ENCODE data around the gene GRPEL1. TPM values are rescaled to one million over a fixed set of nuclear protein-coding genes. Genes with fewer than 3 reads are reported as not detected.

Gene GRPEL1
- total and polyA plus RNA-seq, 2 of the 4 experiments (the other 2 are of a cell fraction) = 33.0 to 33.9 TPM

GRCh38 chr4:7049739-7050138 is 18.1 kb downstream of the GRPEL1 start:
- in situ Hi-C loops (cut with MboI; ENCODE audit: low sequenced_read_pairs) = no loop called here

More at GRCh38 chr4:7049739-7050138, 18.1 kb downstream of the GRPEL1 start:
- no peak overlapping the region for H2BK5ac ChIP-seq (ENCODE audit: low read depth, low read length, poor library complexity, severe bottlenecking)
- WGBS, 2 experiments (ENCODE audit: extremely low coverage in 2 of 2, insufficient read length in 1 of 2) = 93% methylated on average over 5 of the region's 11 CpGs; no CpG with 5 or more reads in 1 of the 2 experiments
- no peak overlapping the region for H2BK20ac ChIP-seq (ENCODE audit: low read depth, low read length)
- H3K27ac ChIP-seq (ENCODE audit: insufficient read depth, low read length) = no peak overlapping the region
- ChIA-PET POLR2A (ENCODE audit: unreplicated experiment) (no interaction called here), CTCF (no interaction called here)
- dilution Hi-C loops (cut with HindIII; ENCODE audit: low sequenced_read_pairs, unreplicated experiment) (no loop called here), intact Hi-C loops (cut with micrococcal nuclease) (no loop called here)
- no peak overlapping the region for H3K23ac ChIP-seq (ENCODE audit: low read depth, low read length)
- TF ChIP-seq MXI1 (IDR thresholded peaks at IDR 0.05; ENCODE audit: borderline replicate concordance, low read depth, low read length) (no peak), POLR2A (IDR thresholded peaks at IDR 0.05; ENCODE audit: low read depth, low read length) (no peak), CTCF (conservative IDR thresholded peaks at IDR 0.05; ENCODE audit: low read depth, low read length) (no peak)
- peaks cover 16% of the 10 kb centered on the region for H3K36me3 ChIP-seq (ENCODE audit: control insufficient read depth, insufficient read depth, low read length)
- no peak overlapping the region for H2BK120ac ChIP-seq (ENCODE audit: low read depth, low read length)
- no peak overlapping the region for H3K56ac ChIP-seq (ENCODE audit: extremely low read depth, insufficient read depth, low read length)
- no peak overlapping the region for H2AK5ac ChIP-seq (ENCODE audit: low read depth, low read length)
- H3K14ac ChIP-seq (replicated peaks; ENCODE audit: low read depth, low read length) = no peak overlapping the region
- peaks cover 8% of the 10 kb centered on the region for H3K4me1 ChIP-seq (ENCODE audit: control insufficient read depth, insufficient read depth, low read length)
- DNase-seq (no peak), ATAC-seq (ENCODE audit: low read depth) (no peak)
- peaks cover 34 to 86% of the 10 kb centered on the region in 2 experiments for H3K79me1 ChIP-seq (ENCODE audit: low read depth in 1 of 2, low read length in 2 of 2)
- H3K27me3 ChIP-seq (ENCODE audit: control insufficient read depth, insufficient read depth, low read length) = no peaks in the 10 kb centered on the region
- H4K8ac ChIP-seq (ENCODE audit: low read depth in 2 of 2, low read length in 2 of 2) = no peak overlapping the region
- H3K4me3 ChIP-seq (ENCODE audit: insufficient read depth, low read depth, low read length) = no peak overlapping the region
- H3K4me2 ChIP-seq (ENCODE audit: low read depth, low read length) = no peak overlapping the region
- peaks cover 23% of the 10 kb centered on the region for H3K9me1 ChIP-seq (ENCODE audit: insufficient read depth, low read length)
- H4K5ac ChIP-seq (ENCODE audit: low read depth, low read length) = no peak overlapping the region
- peaks cover 87% of the 10 kb centered on the region for H4K20me1 ChIP-seq (ENCODE audit: insufficient read depth, low read length)
- H3K9ac ChIP-seq (ENCODE audit: low read depth, low read length) = no peak overlapping the region
- H2AK9ac ChIP-seq (replicated peaks; ENCODE audit: low read depth, low read length, poor library complexity) = no peak overlapping the region
- no peak overlapping the region for H4K91ac ChIP-seq (ENCODE audit: insufficient read depth, low read depth, low read length)
- BruUV-seq (replicated peaks) = no TSS peak
- no peak overlapping the region for H3K4ac ChIP-seq (ENCODE audit: low read depth, low read length)
- no peaks in the 10 kb centered on the region for H3K9me3 ChIP-seq (ENCODE audit: control insufficient read depth, insufficient read depth, low read length)
- no peak overlapping the region for H3K18ac ChIP-seq (ENCODE audit: low read depth, low read length)
- no peak overlapping the region for H2BK15ac ChIP-seq (ENCODE audit: low read depth, low read length)
- H2AFZ ChIP-seq (replicated peaks; ENCODE audit: low read length, poor library complexity) = no peak overlapping the region

Data from IMR-90 (cell line).